KMS-11 (cell line): ENCODE data around the gene CMTM7.
A peak's percentile ranks its signal among the peaks of the same experiment; 100 is the strongest.
"Not testable (repeated sequence)": the region's sequence is repeated elsewhere in the genome, so short reads cannot be mapped to it uniquely, and the experiment has no call there.

Experiments
- H2AFZ ChIP-seq: fragments of 200-600 bp; sonication (generic); 2 replicates; pipeline ENCODE4 v1.6.1; 2016; ENCODE audit warnings: antibody characterized with exemption, mixed run types, low read depth
- H3K27ac ChIP-seq: fragments of 200-600 bp; sonication (generic); 2 replicates; pipeline ENCODE4 v1.6.1; 2016; ENCODE audit warnings: mild to moderate bottlenecking, mixed run types
- H3K27me3 ChIP-seq: fragments of 200-600 bp; sonication (generic); 2 replicates; pipeline ENCODE4 v1.6.1; 2017; ENCODE audit warnings: mild to moderate bottlenecking, low read depth, mixed run types, moderate library complexity; ENCODE audit not compliant: insufficient read depth
- H3K36me3 ChIP-seq: fragments of 200-600 bp; sonication (generic); 2 replicates; pipeline ENCODE4 v1.6.1; 2017; ENCODE audit warnings: mild to moderate bottlenecking, mixed run types; ENCODE audit not compliant: insufficient read depth
- H3K4me1 ChIP-seq: fragments of 200-600 bp; sonication (generic); 2 replicates; pipeline ENCODE4 v1.6.1; 2016; ENCODE audit warnings: mild to moderate bottlenecking, low read depth, mixed run types; ENCODE audit not compliant: poor library complexity, severe bottlenecking
- H3K4me2 ChIP-seq: fragments of 200-600 bp; sonication (generic); 2 replicates; pipeline ENCODE4 v1.7.0; 2016; ENCODE audit warnings: mild to moderate bottlenecking, mixed run types
- H3K4me3 ChIP-seq: fragments of 200-600 bp; sonication (generic); IDR thresholded peaks from 2 replicates; pipeline ENCODE4 v1.6.1; 2017; ENCODE audit warnings: low read depth, low read length, mixed read lengths; ENCODE audit not compliant: insufficient read depth
- H3K79me2 ChIP-seq: fragments of 200-600 bp; sonication (generic); 2 replicates; pipeline ENCODE4 v1.6.1; 2016; ENCODE audit warnings: low read depth, mixed run types; ENCODE audit not compliant: insufficient read depth
- H3K9ac ChIP-seq: fragments of 200-600 bp; sonication (generic); 2 replicates; pipeline ENCODE4 v1.6.1; 2016; ENCODE audit warnings: mild to moderate bottlenecking, mixed run types
- H4K20me1 ChIP-seq: fragments of 200-600 bp; sonication (generic); 2 replicates; pipeline ENCODE4 v1.6.1; 2016; ENCODE audit warnings: mild to moderate bottlenecking, mixed run types; ENCODE audit not compliant: insufficient read depth
- TF ChIP-seq, protein P1 (sequence below): fragments of 200-600 bp; sonication (generic); conservative IDR thresholded peaks from 2 replicates; pipeline ENCODE4 v1.6.1; 2017; ENCODE audit warnings: low read depth, mild to moderate bottlenecking, antibody characterized with exemption, low read length, moderate library complexity, mixed read lengths

Gene CMTM7

DNA sequence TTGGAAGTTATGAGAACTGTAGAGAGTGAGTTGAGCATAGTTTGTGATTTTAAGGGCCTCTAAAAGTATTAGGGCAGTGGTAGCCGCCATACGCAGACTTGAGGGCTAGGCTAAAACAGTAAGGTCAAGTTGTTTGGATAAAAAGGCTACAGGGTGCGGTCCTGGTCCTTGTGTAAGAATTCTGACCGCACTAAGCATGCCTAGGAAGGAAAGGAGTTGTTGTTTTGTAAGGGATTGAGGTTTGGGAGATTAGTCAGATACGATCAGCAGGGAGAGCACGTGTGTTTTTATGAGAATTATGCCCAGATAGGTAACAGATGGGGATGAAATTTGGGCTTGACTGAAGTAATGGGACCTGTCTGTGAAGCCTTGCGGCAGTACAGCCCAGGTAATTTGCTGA lies 71.8 kb downstream of the CMTM7 start:
- H3K4me1 ChIP-seq, result peaks cover 34% of the 10 kb centered on the region
- not testable (repeated sequence) for H3K4me3 ChIP-seq, H3K27ac ChIP-seq, H3K27me3 ChIP-seq, H3K9ac ChIP-seq, H4K20me1 ChIP-seq, H3K4me2 ChIP-seq, H2AFZ ChIP-seq, H3K36me3 ChIP-seq, H3K79me2 ChIP-seq

DNA sequence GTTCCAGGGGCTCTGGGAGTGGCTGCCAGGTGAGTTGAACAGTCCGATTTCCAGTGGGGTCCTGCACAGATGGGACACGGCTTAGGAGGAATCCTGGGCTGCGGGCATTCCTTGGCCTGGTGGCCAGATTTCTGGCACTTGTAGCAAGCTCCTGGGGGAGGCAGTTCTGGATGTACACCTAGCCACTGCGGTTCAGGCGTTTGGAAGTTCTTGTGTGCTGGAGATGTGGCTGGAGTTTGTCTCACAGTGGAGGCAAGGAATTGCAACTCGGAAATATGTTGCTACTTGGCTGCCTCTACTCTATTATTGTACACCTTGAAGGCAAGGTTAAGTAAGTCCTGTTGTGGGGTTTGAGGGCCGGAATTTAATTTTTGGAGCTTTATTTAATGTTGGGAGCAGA lies 73.1 kb downstream of the CMTM7 start:
- H3K4me1 ChIP-seq, result peaks cover 31% of the 10 kb centered on the region
- not testable (repeated sequence) for H3K27me3 ChIP-seq, H3K4me3 ChIP-seq, H4K20me1 ChIP-seq, H3K4me2 ChIP-seq, H3K36me3 ChIP-seq, H3K9ac ChIP-seq, H3K79me2 ChIP-seq, H3K27ac ChIP-seq, H2AFZ ChIP-seq

DNA sequence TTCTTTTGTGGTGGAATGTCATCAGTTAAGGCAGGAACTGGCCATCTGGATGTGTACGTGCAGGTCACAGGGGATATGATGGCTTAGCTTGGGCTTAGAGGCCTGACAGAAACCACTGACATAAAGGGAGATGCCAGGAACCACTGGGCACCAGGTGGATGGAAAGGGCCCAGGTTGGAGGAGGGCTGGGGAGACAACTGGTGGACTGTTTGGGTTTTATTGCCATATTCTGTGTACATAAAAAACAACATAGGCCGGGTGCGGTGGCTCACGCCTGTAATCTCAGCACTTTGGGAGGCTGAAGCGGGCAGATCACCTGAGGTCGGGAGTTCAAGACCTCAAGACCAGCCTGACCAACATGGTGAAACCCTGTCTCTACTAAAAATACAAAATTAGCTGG lies 75.2 kb downstream of the CMTM7 start:
- not testable (repeated sequence) for H4K20me1 ChIP-seq, H2AFZ ChIP-seq, H3K4me2 ChIP-seq, H3K4me3 ChIP-seq, H3K27ac ChIP-seq, H3K36me3 ChIP-seq, H3K79me2 ChIP-seq, H3K27me3 ChIP-seq, H3K9ac ChIP-seq
- H3K4me1 ChIP-seq, result peaks cover 16% of the 10 kb centered on the region

DNA sequence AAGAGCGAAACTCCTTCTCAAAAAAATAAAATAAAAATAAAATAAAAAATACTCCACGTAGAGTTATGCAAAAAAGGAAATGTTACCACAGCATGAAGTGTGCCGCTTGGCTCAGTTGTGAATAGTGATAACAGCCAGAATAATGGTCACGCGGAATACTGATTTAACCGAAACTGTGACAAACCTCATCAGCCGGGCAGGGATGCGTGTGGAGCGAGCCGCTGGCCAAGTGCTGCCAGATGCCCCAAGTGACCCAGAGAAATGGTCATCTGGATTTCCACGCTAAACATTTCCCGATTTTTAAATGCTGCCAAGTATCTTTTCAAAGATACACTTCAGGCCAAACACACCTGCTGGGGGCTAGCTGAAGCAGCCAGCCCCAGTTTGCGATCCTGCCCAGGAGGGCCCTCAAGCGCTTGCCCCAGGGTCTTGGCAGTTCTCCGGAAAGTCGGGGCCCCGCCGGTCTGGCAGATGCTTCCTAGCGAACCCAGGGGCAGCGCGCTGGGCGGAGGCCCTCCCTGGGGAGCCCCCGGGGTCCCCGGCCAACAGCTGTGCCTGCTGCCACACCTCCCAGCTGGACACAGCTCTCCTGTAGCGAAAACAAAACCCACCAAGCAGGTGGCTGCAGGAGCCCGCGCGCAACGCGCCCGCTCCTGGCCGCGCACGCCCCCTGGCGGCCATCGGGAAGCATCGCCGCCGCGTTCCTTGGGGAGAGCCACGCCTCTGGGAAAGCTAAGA lies 75.8 kb downstream of the CMTM7 start:
- Histone ChIP-seq H3K4me2 (no peak overlapping the region), H3K27me3 (no peaks in the 10 kb centered on the region), H3K36me3 (no peaks in the 10 kb centered on the region), H3K27ac (no peak overlapping the region), H3K9ac (no peak overlapping the region), H3K4me3 (no peak overlapping the region), H4K20me1 (no peaks in the 10 kb centered on the region), H2AFZ (no peak overlapping the region), H3K4me1 (peaks cover 16% of the 10 kb centered on the region), H3K79me2 (no peaks in the 10 kb centered on the region)
- TF ChIP-seq, protein P1, sequence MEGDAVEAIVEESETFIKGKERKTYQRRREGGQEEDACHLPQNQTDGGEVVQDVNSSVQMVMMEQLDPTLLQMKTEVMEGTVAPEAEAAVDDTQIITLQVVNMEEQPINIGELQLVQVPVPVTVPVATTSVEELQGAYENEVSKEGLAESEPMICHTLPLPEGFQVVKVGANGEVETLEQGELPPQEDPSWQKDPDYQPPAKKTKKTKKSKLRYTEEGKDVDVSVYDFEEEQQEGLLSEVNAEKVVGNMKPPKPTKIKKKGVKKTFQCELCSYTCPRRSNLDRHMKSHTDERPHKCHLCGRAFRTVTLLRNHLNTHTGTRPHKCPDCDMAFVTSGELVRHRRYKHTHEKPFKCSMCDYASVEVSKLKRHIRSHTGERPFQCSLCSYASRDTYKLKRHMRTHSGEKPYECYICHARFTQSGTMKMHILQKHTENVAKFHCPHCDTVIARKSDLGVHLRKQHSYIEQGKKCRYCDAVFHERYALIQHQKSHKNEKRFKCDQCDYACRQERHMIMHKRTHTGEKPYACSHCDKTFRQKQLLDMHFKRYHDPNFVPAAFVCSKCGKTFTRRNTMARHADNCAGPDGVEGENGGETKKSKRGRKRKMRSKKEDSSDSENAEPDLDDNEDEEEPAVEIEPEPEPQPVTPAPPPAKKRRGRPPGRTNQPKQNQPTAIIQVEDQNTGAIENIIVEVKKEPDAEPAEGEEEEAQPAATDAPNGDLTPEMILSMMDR, result peak; percentile 73

DNA sequence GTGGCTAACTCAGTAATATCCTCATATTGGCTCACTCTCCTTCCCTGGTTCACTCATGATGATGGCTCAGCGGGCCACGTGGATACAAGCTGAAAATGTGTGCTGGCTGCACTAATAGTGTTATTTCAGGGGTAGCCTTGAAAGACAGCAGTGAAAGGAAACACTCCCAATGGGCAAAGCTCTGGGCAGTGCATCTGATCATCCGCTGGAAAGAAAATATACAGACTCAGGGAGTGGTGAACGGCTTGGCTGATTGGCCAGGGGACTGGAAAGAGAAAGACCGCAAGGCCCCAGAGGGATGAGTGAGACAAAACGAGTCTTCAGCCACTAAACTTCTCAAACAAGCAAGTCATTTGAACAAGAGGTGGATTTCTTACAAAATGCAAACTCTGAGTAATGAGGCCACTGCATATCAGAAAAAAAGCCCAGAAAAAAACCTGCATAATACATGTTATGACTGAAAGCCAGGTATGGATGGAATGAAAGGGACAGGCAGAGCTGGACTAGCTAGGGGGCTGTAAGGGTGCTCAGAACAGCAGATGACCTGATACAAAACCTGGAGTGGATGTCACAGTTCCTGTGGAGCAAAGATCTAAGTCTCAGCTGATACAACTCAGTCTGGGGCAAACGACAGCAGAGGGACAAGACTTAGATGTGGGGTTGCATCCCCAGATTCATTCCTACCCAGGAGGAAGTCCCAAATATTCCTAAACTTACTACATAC lies 77.7 kb downstream of the CMTM7 start:
- no peak overlapping the region for H3K4me3 ChIP-seq
- no peak overlapping the region for H3K9ac ChIP-seq
- H3K4me2 ChIP-seq, result no peak overlapping the region
- H3K27me3 ChIP-seq, result no peaks in the 10 kb centered on the region
- H4K20me1 ChIP-seq, result no peaks in the 10 kb centered on the region
- TF ChIP-seq, protein P1, result no peak
- no peaks in the 10 kb centered on the region for H3K79me2 ChIP-seq
- no peak overlapping the region for H2AFZ ChIP-seq
- H3K4me1 ChIP-seq, result peaks cover 16% of the 10 kb centered on the region
- H3K27ac ChIP-seq, result no peak overlapping the region
- H3K36me3 ChIP-seq, result no peaks in the 10 kb centered on the region

DNA sequence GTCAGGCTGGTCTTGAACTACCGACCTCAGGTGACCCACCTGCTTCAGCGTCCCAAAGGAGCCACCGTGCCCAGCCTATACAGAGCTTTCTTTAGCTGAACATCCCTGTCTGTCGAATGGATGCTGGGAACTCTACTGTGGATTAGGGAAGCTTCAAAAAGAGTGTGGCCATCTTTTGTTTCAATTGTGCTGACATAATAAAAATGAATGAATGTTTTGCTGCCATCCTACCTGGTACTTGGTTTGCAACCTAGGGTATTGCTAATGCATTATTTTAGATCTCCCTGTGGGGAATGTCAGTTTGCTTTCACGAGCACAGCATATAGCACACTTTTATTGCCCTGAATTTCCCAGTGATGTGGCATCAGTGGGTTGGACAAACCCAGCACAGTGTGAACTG lies 78.7 kb downstream of the CMTM7 start:
- Histone ChIP-seq H3K27ac (no peak overlapping the region), H3K4me1 (peaks cover 16% of the 10 kb centered on the region), H3K4me2 (no peak overlapping the region)

More for the DNA sequence above, 78.7 kb downstream of the CMTM7 start:
- Histone ChIP-seq H2AFZ (no peak overlapping the region), H3K36me3 (no peaks in the 10 kb centered on the region), H3K4me3 (no peak overlapping the region), H3K9ac (no peak overlapping the region), H4K20me1 (no peaks in the 10 kb centered on the region), H3K79me2 (no peaks in the 10 kb centered on the region), H3K27me3 (no peaks in the 10 kb centered on the region)
- TF ChIP-seq, protein P1, result no peak
